H9 (cell line): ENCODE results near the gene TTBK1. TPM values are rescaled to one million over a fixed set of nuclear protein-coding genes. Genes with fewer than 3 reads are reported as not detected.

ENCODE experiments used
- DNase-seq: peaks from one replicate; pipeline ENCODE4 v3.0.0-alpha.2; 2017
- H2AFZ ChIP-seq: one replicate; pipeline ENCODE4 v1.6.1; 2013; ENCODE audit warnings: mild to moderate bottlenecking, low read length, control low read depth, moderate library complexity
- H2AK5ac ChIP-seq: 2 replicates; pipeline ENCODE4 v1.6.1; 2013; ENCODE audit warnings: low read length, control low read depth, mixed read lengths; ENCODE audit not compliant: insufficient read length
- H2BK120ac ChIP-seq: one replicate; pipeline ENCODE4 v1.6.1; 2013; ENCODE audit warnings: low read depth, mild to moderate bottlenecking, low read length, control low read depth, inconsistent platforms; ENCODE audit not compliant: poor library complexity, severe bottlenecking
- H2BK12ac ChIP-seq: 2 replicates; pipeline ENCODE4 v1.6.1; 2013; ENCODE audit warnings: low read length, control low read depth, mixed read lengths, low read depth; ENCODE audit not compliant: insufficient read length
- H2BK15ac ChIP-seq: 2 replicates; pipeline ENCODE4 v1.6.1; 2013; ENCODE audit warnings: low read depth, low read length, control low read depth
- H2BK20ac ChIP-seq: one replicate; pipeline ENCODE4 v1.6.1; 2013; ENCODE audit warnings: low read depth, mild to moderate bottlenecking, low read length, control low read depth, inconsistent platforms; ENCODE audit not compliant: poor library complexity, severe bottlenecking
- H2BK5ac ChIP-seq: 2 replicates; pipeline ENCODE4 v1.6.1; 2013; ENCODE audit warnings: low read length, control low read depth, mixed read lengths; ENCODE audit not compliant: insufficient read length
- H3K14ac ChIP-seq: 2 replicates; pipeline ENCODE4 v1.6.1; 2013; ENCODE audit warnings: low read length, control low read depth; ENCODE audit not compliant: insufficient read depth
- H3K18ac ChIP-seq: 2 replicates; pipeline ENCODE4 v1.6.1; 2013; ENCODE audit warnings: low read depth, mild to moderate bottlenecking, mixed read lengths, low read length, control low read depth; ENCODE audit not compliant: insufficient read length
- H3K23ac ChIP-seq: 2 replicates; pipeline ENCODE4 v1.6.1; 2013; ENCODE audit warnings: low read length, control low read depth, mixed read lengths, low read depth; ENCODE audit not compliant: insufficient read length
- H3K23me2 ChIP-seq: 2 replicates; pipeline ENCODE4 v1.6.1; 2013; ENCODE audit warnings: low read depth, mild to moderate bottlenecking, mixed read lengths, low read length, control low read depth; ENCODE audit not compliant: insufficient read length, poor library complexity, severe bottlenecking
- H3K27ac ChIP-seq: 2 replicates; pipeline ENCODE4 v1.5.1; 2013; ENCODE audit warnings: low read length, control low read depth, mixed read lengths, low read depth; ENCODE audit not compliant: insufficient read length
- H3K27me3 ChIP-seq: 2 replicates; pipeline ENCODE4 v1.6.1; 2013; ENCODE audit warnings: low read length, control low read depth, inconsistent platforms; ENCODE audit not compliant: insufficient read depth
- H3K4ac ChIP-seq: 2 replicates; pipeline ENCODE4 v1.6.1; 2013; ENCODE audit warnings: low read depth, mild to moderate bottlenecking, control low read depth, inconsistent platforms, low read length, moderate library complexity
- H3K4me1 ChIP-seq: 2 replicates; pipeline ENCODE4 v1.6.1; 2013; ENCODE audit warnings: low read length, control low read depth, inconsistent platforms; ENCODE audit not compliant: insufficient read depth
- H3K4me2 ChIP-seq: 2 replicates; pipeline ENCODE4 v1.6.1; 2013; ENCODE audit warnings: low read length, control low read depth, mixed read lengths; ENCODE audit not compliant: insufficient read length, insufficient read depth
- H3K56ac ChIP-seq: 2 replicates; pipeline ENCODE4 v1.6.1; 2013; ENCODE audit warnings: low read depth, mild to moderate bottlenecking, mixed read lengths, low read length, control low read depth; ENCODE audit not compliant: insufficient read length
- H3K79me1 ChIP-seq: 2 replicates; pipeline ENCODE4 v1.6.1; 2013; ENCODE audit warnings: low read depth, mild to moderate bottlenecking, moderate library complexity, low read length, control low read depth, inconsistent platforms; ENCODE audit not compliant: insufficient read depth, poor library complexity, severe bottlenecking
- H3K79me2 ChIP-seq: 2 replicates; pipeline ENCODE4 v1.6.1; 2013; ENCODE audit warnings: low read length, control low read depth, inconsistent platforms; ENCODE audit not compliant: insufficient read depth
- H3K9ac ChIP-seq: 2 replicates; pipeline ENCODE4 v1.6.1; 2013; ENCODE audit warnings: low read length, control low read depth, mixed read lengths; ENCODE audit not compliant: insufficient read length; ENCODE audit errors: extremely low read depth
- H3K9me3 ChIP-seq: one replicate; pipeline ENCODE4 v1.6.1; 2013; ENCODE audit warnings: low read depth, low read length, inconsistent platforms; ENCODE audit not compliant: control insufficient read depth
- H3T11ph ChIP-seq: one replicate; pipeline ENCODE4 v1.6.1; 2013; ENCODE audit warnings: mild to moderate bottlenecking, low read length, control low read depth, inconsistent platforms
- H4K20me1 ChIP-seq: one replicate; pipeline ENCODE4 v1.6.1; 2013; ENCODE audit not compliant: control insufficient read depth, insufficient read length, insufficient read depth
- H4K5ac ChIP-seq: 2 replicates; pipeline ENCODE4 v1.6.1; 2013; ENCODE audit warnings: low read depth, mild to moderate bottlenecking, mixed read lengths, low read length, control low read depth; ENCODE audit not compliant: insufficient read length
- H4K8ac ChIP-seq: replicated peaks from 2 replicates; pipeline ENCODE4 v1.6.1; 2013; ENCODE audit warnings: low read length, control low read depth, mixed read lengths, low read depth; ENCODE audit not compliant: insufficient read length
- H4K91ac ChIP-seq: 2 replicates; pipeline ENCODE4 v1.6.1; 2013; ENCODE audit warnings: low read depth, mild to moderate bottlenecking, moderate library complexity, mixed read lengths, low read length, control low read depth; ENCODE audit not compliant: insufficient read length
- H3K27ac Mint-ChIP-seq, 3 experiments: 2 replicates in 2 of 3; 3 replicates in 1 of 3; pipeline ENCODE4 v1.8.0; 2020 to 2021; ENCODE audit warnings: mixed read lengths in 3 of 3, mild to moderate bottlenecking in 1 of 3, moderate library complexity in 1 of 3
- H3K27me3 Mint-ChIP-seq: 2 replicates; pipeline ENCODE4 v1.8.0; 2021; ENCODE audit warnings: low read depth, mild to moderate bottlenecking, moderate library complexity, mixed read lengths
- H3K36me3 Mint-ChIP-seq, 3 experiments: 2 replicates in 2 of 3; 3 replicates in 1 of 3; pipeline ENCODE4 v1.8.0; 2020 to 2021; ENCODE audit warnings: low read depth in 3 of 3, mixed read lengths in 3 of 3; ENCODE audit not compliant: insufficient read depth in 1 of 3
- H3K4me1 Mint-ChIP-seq, 2 experiments: 2 replicates each; pipeline ENCODE4 v1.8.0; 2020; ENCODE audit warnings: mixed read lengths in 2 of 2
- H3K4me3 Mint-ChIP-seq, 2 experiments: 2 replicates in 1 of 2; 3 replicates in 1 of 2; pipeline ENCODE4 v1.8.0; 2020 to 2021; ENCODE audit warnings: mild to moderate bottlenecking in 2 of 2, mixed read lengths in 2 of 2, moderate library complexity in 1 of 2
- H3K9me3 Mint-ChIP-seq, 2 experiments: 2 replicates in 1 of 2; 3 replicates in 1 of 2; pipeline ENCODE4 v1.8.0; 2020; ENCODE audit warnings: mild to moderate bottlenecking in 2 of 2, mixed read lengths in 2 of 2, moderate library complexity in 1 of 2
- CTCF ChIP-seq: fragments of 200-600 bp; sonication (generic); conservative IDR thresholded peaks from 3 replicates; pipeline ENCODE4 v1.8.0; 2021; ENCODE audit warnings: antibody characterized with exemption, mild to moderate bottlenecking
- whole genome bisulfite sequencing: extraction: QIAGEN DNeasy Blood & Tissue Kit; methylation state at CpG from one replicate; pipeline ENCODE4 v1.1.7; 2013; ENCODE audit warnings: missing lambda C conversion rate, low lambda C conversion rate, mixed read lengths; ENCODE audit not compliant: insufficient read length; ENCODE audit errors: extremely low coverage; 5-methylcytosine and 5-hydroxymethylcytosine counted together
- total RNA-seq: library from RNA; stranded (reverse); gene quantifications from 2 replicates; pipeline ENCODE4 v1.2.1, GENCODE V29; 2021

Gene TTBK1
- total RNA-seq, 1 experiment from 2014 or later, result 1.6 TPM

- H3T11ph ChIP-seq, result no peak overlapping the region
- H3K14ac ChIP-seq, result no peak overlapping the region
- no peak overlapping the region; a peak in 3 of 7 replicates for H3K27ac Mint-ChIP-seq
- H3K4me2 ChIP-seq, result no peak overlapping the region
- no peaks in the 10 kb centered on the region for H3K4me1 ChIP-seq
- H3K4me1 Mint-ChIP-seq, result no peaks in the 10 kb centered on the region
- H2AFZ ChIP-seq, result no peak overlapping the region
- H3K4me3 Mint-ChIP-seq, result no peak overlapping the region
- H3K9me3 ChIP-seq, result no peaks in the 10 kb centered on the region
- TF ChIP-seq CTCF, result no peak
- H4K91ac ChIP-seq, result no peak overlapping the region
- H3K27me3 ChIP-seq, result no peaks in the 10 kb centered on the region
- H4K5ac ChIP-seq, result no peak overlapping the region
- H3K56ac ChIP-seq, result no peak overlapping the region
- H2BK120ac ChIP-seq, result no peak overlapping the region
- no peaks in the 10 kb centered on the region for H3K9me3 Mint-ChIP-seq
- H3K27me3 Mint-ChIP-seq, result no peaks in the 10 kb centered on the region
- H4K8ac ChIP-seq, result no peak overlapping the region
- no CpG with 5 or more reads among the region's 5 CpGs for WGBS
- no peak overlapping the region for H2BK12ac ChIP-seq
- no peaks in the 10 kb centered on the region for H3K79me1 ChIP-seq
- no peaks in the 10 kb centered on the region for H3K23me2 ChIP-seq
- no peak overlapping the region for H3K4ac ChIP-seq
- H4K20me1 ChIP-seq, result no peaks in the 10 kb centered on the region
- no peak overlapping the region for H3K23ac ChIP-seq
- H3K18ac ChIP-seq, result no peak overlapping the region
- H2BK15ac ChIP-seq, result no peak overlapping the region
- no peak overlapping the region for H3K9ac ChIP-seq
- DNase-seq, result no peak
- no peaks in the 10 kb centered on the region for H3K79me2 ChIP-seq
- H2BK20ac ChIP-seq, result no peak overlapping the region
- H2BK5ac ChIP-seq, result no peak overlapping the region
- H2AK5ac ChIP-seq, result no peak overlapping the region
- no peak overlapping the region for H3K27ac ChIP-seq
- peaks cover 1 to 19% (median 4%) of the 10 kb centered on the region in 3 experiments; a peak in 5 of 7 replicates for H3K36me3 Mint-ChIP-seq
Observed at GRCh38 chr6:43193929-43194328, 49.4 kb upstream of the TTBK1 start.
